SH-SY5Y (cell line): ENCODE measurements around the gene USP20.

Experiments
- GATA2 ChIP-seq: IDR thresholded peaks from 2 replicates; pipeline ENCODE4 v1.6.1; 2011; ENCODE audit warnings: mild to moderate bottlenecking, low read depth, low read length
- GATA3 ChIP-seq: IDR thresholded peaks from 2 replicates; pipeline ENCODE4 v1.6.1; 2011; ENCODE audit warnings: low read depth, mild to moderate bottlenecking, low read length, moderate library complexity

DNA sequence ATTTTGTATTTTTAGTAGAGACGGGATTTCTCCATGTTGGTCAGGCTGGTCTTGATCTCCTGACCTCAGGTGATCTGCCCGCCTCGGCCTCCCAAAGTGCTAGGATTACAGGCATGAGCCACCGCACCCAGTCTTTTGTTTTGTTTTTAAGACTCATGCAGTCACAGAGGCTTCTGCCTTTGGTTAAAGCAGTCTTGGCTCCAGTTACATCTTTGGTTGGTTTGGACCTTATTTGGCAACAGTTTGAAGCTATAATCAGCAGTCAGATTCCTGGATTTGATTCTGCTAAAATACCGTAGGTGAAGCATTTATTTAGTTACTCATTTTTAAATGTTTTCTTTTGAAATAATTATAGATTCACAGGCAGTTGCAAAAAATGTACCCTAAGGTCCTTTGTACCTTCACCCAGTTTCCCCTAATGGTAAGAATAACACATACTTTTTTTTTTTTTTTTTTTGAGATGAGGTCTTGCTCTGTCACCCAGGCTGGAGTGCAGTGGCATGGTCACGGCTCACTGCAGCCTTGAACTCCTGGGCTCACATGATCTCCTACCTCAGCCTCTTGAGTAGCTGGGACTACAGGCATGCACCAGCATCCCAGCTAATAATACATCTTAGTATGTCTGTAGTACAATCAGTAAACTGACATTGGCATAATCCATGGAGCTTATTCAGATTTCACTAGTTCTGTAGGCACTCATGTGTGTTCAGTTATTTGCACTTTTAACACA lies 15.7 kb downstream of the USP20 start:
- TF ChIP-seq GATA2 (no peak), GATA3 (no peak)
